T-helper 17 cell (primary cell): Measurements from ENCODE around the gene CCDC51. TPM values are rescaled to one million over a fixed set of nuclear protein-coding genes. Genes with fewer than 3 reads are reported as not detected.
A peak's percentile ranks its signal among the peaks of the same experiment; 100 is the strongest.
"Not testable (repeated sequence)": the region's sequence is repeated elsewhere in the genome, so short reads cannot be mapped to it uniquely, and the experiment has no call there.

ENCODE experiments used
- ATAC-seq: fragments of 150-1000 bp; cut with Tn5 transposase; 2 replicates; pipeline ENCODE4 v1.10.0; 2021; ENCODE audit warnings: mild to moderate bottlenecking, moderate library complexity
- DNase-seq, 3 donors: peaks; one replicate each; pipeline versions ENCODE4 v3.0.0 to v3.0.0-alpha.2; 2020 to 2021
- H3K9me3 ChIP-seq: one replicate; pipeline ENCODE4 v1.7.0; 2013; ENCODE audit warnings: low read length, mild to moderate bottlenecking; ENCODE audit not compliant: control insufficient read depth, poor library complexity, severe bottlenecking
- H3K27ac Mint-ChIP-seq: one replicate; pipeline ENCODE4 v1.8.0; 2022; ENCODE audit warnings: mild to moderate bottlenecking, moderate library complexity, mixed read lengths
- H3K27me3 Mint-ChIP-seq: one replicate; pipeline ENCODE4 v1.8.0; 2022; ENCODE audit warnings: mixed read lengths
- H3K36me3 Mint-ChIP-seq: one replicate; pipeline ENCODE4 v1.8.0; 2022; ENCODE audit warnings: low read depth, mixed read lengths
- H3K4me1 Mint-ChIP-seq: one replicate; pipeline ENCODE4 v1.8.0; 2022; ENCODE audit warnings: mild to moderate bottlenecking, mixed read lengths
- H3K4me3 Mint-ChIP-seq: one replicate; pipeline ENCODE4 v1.8.0; 2022; ENCODE audit warnings: mild to moderate bottlenecking, moderate library complexity, mixed read lengths
- total RNA-seq, 4 donors: library from RNA in 2 of 4; stranded (reverse) in 2 of 4; gene quantifications; one replicate each; pipeline ENCODE4 v1.2.3 and lab custom pipeline; 2022 to 2026

Gene CCDC51
- total RNA-seq, 2 donors from 2014 or later = 4.1 TPM

DNA sequence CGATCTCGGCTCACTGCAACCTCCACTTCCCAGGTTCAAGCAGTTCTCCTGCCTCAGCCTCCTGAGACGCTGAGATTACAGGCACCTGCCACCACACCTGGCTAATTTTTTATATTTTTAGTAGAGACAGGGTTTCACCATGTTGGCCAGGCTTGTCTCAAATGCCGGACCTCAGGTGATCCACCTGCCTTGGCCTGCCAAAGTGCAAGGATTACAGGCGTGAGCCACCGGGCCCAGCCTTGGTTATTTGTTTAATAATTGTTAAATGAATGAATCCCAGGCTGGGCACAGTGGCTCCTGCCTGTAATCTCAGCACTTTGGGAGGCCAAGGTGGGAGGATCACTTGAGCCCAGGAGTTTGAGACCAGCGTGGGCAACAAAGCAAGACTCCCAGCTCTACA is 21.8 kb upstream of the CCDC51 start:
- not testable (repeated sequence) for H3K36me3 Mint-ChIP-seq, H3K4me3 Mint-ChIP-seq, H3K9me3 ChIP-seq, DNase-seq, H3K27me3 Mint-ChIP-seq, H3K27ac Mint-ChIP-seq, ATAC-seq
- H3K4me1 Mint-ChIP-seq = peaks cover 12% of the 10 kb centered on the region

- H3K27me3 Mint-ChIP-seq = no peaks in the 10 kb centered on the region
- no peaks in the 10 kb centered on the region for H3K36me3 Mint-ChIP-seq
Measured at GRCh38 chr3:48460517-48460902, 20.6 kb upstream of the CCDC51 start.

DNA sequence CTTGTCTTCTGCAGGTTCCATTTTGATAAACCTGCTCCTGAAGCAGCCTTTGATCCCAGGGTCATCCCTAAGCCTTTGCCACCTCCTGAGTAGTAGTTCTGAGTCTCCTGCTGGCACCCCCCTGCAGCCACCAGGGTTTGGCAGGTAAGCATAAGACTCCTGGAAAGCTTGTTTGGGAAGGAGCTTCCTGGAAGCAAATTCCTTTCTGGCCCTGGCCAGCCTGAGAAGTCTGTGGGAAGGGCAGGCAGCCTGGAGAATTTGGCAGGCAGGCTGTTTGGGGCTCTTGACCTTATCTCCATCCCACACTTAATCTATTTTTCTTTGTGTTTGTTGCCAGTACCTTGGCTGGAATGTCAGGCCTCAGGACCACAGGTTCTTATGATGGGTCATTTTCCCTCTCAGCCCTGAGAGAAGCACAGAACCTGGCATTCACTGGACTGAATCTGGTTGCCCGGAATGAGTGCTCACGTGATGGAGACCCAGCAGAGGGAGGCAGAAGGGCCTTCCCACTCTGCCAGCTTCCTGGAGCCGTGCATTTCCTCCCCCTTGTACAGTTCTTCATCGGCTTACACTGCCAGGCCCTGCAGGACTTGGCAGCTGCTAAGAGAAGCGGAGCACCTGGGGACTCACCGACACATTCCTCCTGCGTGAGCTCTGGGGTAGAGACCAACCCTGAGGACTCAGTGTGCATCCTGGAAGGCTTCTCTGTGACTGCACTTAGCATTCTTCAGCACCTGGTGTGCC is 20.0 kb upstream of the CCDC51 start:
- no peaks in the 10 kb centered on the region for H3K36me3 Mint-ChIP-seq
- H3K9me3 ChIP-seq = no peaks in the 10 kb centered on the region
- ATAC-seq = no peak
- no peak overlapping the region for H3K27ac Mint-ChIP-seq
- DNase-seq = no peak
- H3K27me3 Mint-ChIP-seq = no peaks in the 10 kb centered on the region
- no peak overlapping the region for H3K4me3 Mint-ChIP-seq
- H3K4me1 Mint-ChIP-seq = peaks cover 2% of the 10 kb centered on the region

More at GRCh38 chr3:48460517-48460902, 20.6 kb upstream of the CCDC51 start:
- peaks cover 3% of the 10 kb centered on the region for H3K4me1 Mint-ChIP-seq
- H3K4me3 Mint-ChIP-seq = no peak overlapping the region
- no peaks in the 10 kb centered on the region for H3K9me3 ChIP-seq
- no peak overlapping the region for H3K27ac Mint-ChIP-seq
- DNase-seq (no peak), ATAC-seq (no peak)

GRCh38 chr3:48459331-48459730 is 19.4 kb upstream of the CCDC51 start:
- Mint-ChIP-seq H3K36me3 (no peaks in the 10 kb centered on the region), H3K27ac (no peak overlapping the region), H3K27me3 (no peaks in the 10 kb centered on the region), H3K4me3 (no peak overlapping the region), H3K4me1 (peaks cover 2% of the 10 kb centered on the region)
- no peak for ATAC-seq
- DNase-seq = no peak
- no peaks in the 10 kb centered on the region for H3K9me3 ChIP-seq

DNA sequence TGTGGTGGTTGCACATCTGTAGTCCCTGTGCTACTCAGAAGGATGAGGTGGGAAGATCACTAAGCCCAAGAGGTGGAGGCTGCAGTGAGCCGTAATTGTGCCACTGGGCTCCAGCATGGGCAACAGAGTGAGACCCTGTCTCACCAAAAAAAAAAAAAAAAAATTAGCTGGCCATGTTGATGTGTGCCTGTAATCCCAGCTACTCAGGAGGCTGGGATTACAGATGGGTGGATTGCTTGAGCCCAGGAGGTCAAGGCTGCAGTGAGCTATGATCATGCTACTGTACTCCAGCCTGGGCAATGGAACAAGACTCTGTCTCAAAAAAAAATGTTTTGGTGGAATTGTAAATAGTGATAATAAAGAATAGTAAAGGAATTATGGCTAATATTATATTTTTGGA is 16.5 kb upstream of the CCDC51 start:
- peaks cover 2% of the 10 kb centered on the region for H3K4me1 Mint-ChIP-seq
- H3K27ac Mint-ChIP-seq = no peak overlapping the region
- ATAC-seq = no peak
- no peak for DNase-seq
- H3K36me3 Mint-ChIP-seq = no peaks in the 10 kb centered on the region
- H3K4me3 Mint-ChIP-seq = no peak overlapping the region
- no peaks in the 10 kb centered on the region for H3K27me3 Mint-ChIP-seq
- no peaks in the 10 kb centered on the region for H3K9me3 ChIP-seq

GRCh38 chr3:48451270-48451669 is 11.4 kb upstream of the CCDC51 start:
- Mint-ChIP-seq H3K27ac (no peak overlapping the region), H3K27me3 (no peaks in the 10 kb centered on the region), H3K4me1 (peaks cover 15% of the 10 kb centered on the region), H3K4me3 (no peak overlapping the region), H3K36me3 (no peaks in the 10 kb centered on the region)
- H3K9me3 ChIP-seq = no peaks in the 10 kb centered on the region
- DNase-seq (no peak), ATAC-seq (no peak)

- ATAC-seq = peak; percentile 99
- Mint-ChIP-seq H3K27me3 (no peaks in the 10 kb centered on the region), H3K4me3 (peak within 1 kb of the TSS; percentile 94), H3K36me3 (no peaks in the 10 kb centered on the region), H3K4me1 (peaks cover 23% of the 10 kb centered on the region), H3K27ac (peak within 1 kb of the TSS; percentile 95)
- DNase-seq = peak; percentile 75 to 90 (median 79)
- no peaks in the 10 kb centered on the region for H3K9me3 ChIP-seq
Measured at GRCh38 chr3:48446425-48447193, 6.7 kb upstream of the CCDC51 start, which contains the start of gene ATRIP. Gene ATRIP, plus strand, starts transcription at chr3:48446737. Its CDS starts 109 bp downstream, at chr3:48446846.

DNA sequence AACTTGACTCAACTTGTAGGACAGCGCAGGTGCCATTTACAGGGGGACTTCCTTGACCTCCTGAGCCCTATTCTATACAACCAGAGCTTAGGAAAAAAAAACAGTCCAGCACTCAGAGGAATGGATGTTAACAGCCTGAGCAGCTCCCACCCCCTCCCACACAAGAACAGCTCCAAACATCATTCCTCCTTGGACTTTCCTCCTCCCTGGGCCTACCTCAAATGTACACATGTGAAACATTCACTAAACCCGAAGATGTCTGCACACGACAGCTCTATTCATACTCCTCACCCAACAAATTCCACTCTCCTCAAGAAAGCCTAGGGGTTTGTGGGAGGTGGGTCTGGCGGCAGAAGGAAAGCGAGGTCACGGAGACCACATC is 6.1 kb upstream of the CCDC51 start:
- H3K27me3 Mint-ChIP-seq = no peaks in the 10 kb centered on the region
- ATAC-seq = peak; percentile 2
- peak overlapping the region; percentile 95 for H3K27ac Mint-ChIP-seq

DNA sequence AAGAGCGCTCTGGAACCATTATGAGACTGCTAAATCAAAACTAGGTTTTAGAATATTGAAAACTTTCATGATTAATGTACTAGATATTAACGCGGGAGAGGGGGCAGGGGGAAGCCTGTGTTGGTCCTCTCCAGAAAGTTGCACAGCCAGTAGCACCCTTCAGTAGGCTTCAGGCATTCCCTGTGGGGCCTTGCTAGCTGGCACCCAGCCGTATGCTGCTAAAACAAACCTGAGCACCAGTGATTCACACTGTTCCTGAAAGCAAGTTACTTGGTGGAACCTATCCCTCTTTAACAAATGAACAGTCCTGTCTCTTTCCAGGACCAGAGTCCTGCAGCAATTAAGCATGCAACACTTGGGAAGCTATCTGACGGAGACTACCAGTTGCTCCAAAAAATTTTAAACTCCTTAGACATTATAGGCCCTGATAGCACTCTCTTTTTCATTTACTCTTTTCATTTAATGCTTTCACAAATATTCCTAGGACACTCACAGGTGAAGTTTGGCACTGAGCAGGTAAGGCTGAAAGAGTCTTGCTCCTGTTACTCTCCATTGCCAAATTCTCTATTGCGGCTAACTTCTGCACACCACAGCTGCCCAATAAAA is 5.5 kb upstream of the CCDC51 start:
- H3K9me3 ChIP-seq = no peaks in the 10 kb centered on the region
- Mint-ChIP-seq H3K27ac (peak overlapping the region; percentile 95), H3K4me1 (peaks cover 30% of the 10 kb centered on the region), H3K27me3 (no peaks in the 10 kb centered on the region), H3K4me3 (peak overlapping the region; percentile 94), H3K36me3 (no peaks in the 10 kb centered on the region)
- no peak for ATAC-seq
- no peak for DNase-seq

More for the DNA sequence above, 6.1 kb upstream of the CCDC51 start:
- no peaks in the 10 kb centered on the region for H3K36me3 Mint-ChIP-seq
- DNase-seq = no peak
- no peaks in the 10 kb centered on the region for H3K9me3 ChIP-seq
- H3K4me3 Mint-ChIP-seq = peak overlapping the region; percentile 94
- peaks cover 25% of the 10 kb centered on the region for H3K4me1 Mint-ChIP-seq

- no peak overlapping the region for H3K27ac Mint-ChIP-seq
- peak overlapping the region; percentile 100 for H3K4me3 Mint-ChIP-seq
- no peaks in the 10 kb centered on the region for H3K9me3 ChIP-seq
- ATAC-seq = no peak
- peaks cover 4% of the 10 kb centered on the region for H3K36me3 Mint-ChIP-seq
- H3K27me3 Mint-ChIP-seq = no peaks in the 10 kb centered on the region
- no peak for DNase-seq
- peaks cover 38% of the 10 kb centered on the region for H3K4me1 Mint-ChIP-seq
Measured at GRCh38 chr3:48441940-48442339, 2.0 kb upstream of the CCDC51 start.

GRCh38 chr3:48440590-48440958 is 655 bp upstream of the CCDC51 start:
- DNase-seq (no peak), ATAC-seq (peak; percentile 3)
- Mint-ChIP-seq H3K36me3 (peaks cover 4% of the 10 kb centered on the region), H3K4me3 (peak overlapping the region; percentile 100), H3K27me3 (no peaks in the 10 kb centered on the region), H3K27ac (no peak overlapping the region), H3K4me1 (peaks cover 30% of the 10 kb centered on the region)
- no peaks in the 10 kb centered on the region for H3K9me3 ChIP-seq

DNA sequence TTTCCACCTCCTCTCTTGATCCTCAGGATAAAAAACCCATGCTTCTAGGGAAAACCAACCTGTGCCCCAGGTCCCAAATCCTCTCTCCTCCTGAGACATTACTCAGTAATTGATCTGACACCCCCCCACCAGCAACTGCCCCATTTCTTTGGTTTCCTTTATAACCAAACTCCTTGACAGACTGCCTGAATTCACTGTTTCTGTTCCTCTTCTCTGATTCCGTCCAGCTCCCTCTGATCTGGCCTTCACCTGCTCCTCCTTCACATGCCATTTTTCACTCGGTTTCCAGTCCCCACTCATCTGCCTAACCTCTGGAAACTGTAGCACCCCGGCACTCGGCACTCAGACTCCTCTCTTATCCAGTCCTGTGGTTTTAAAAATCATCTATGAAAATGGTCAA is 2.1 kb downstream of the CCDC51 start:
- ATAC-seq (no peak), DNase-seq (no peak)
- H3K4me3 Mint-ChIP-seq = no peak overlapping the region
- H3K27ac Mint-ChIP-seq = no peak overlapping the region
- H3K36me3 Mint-ChIP-seq = peaks cover 4% of the 10 kb centered on the region
- H3K9me3 ChIP-seq = no peaks in the 10 kb centered on the region
- H3K4me1 Mint-ChIP-seq = peaks cover 34% of the 10 kb centered on the region
- no peaks in the 10 kb centered on the region for H3K27me3 Mint-ChIP-seq

GRCh38 chr3:48436855-48437254 is 3.1 kb downstream of the CCDC51 start:
- H3K4me3 Mint-ChIP-seq = no peak overlapping the region
- no peak overlapping the region for H3K27ac Mint-ChIP-seq
- H3K36me3 Mint-ChIP-seq = peaks cover 4% of the 10 kb centered on the region
- no peaks in the 10 kb centered on the region for H3K9me3 ChIP-seq
- peaks cover 32% of the 10 kb centered on the region for H3K4me1 Mint-ChIP-seq
- ATAC-seq (no peak), DNase-seq (no peak)
- H3K27me3 Mint-ChIP-seq = no peaks in the 10 kb centered on the region
